Stimulated activated CD8-positive, alpha-beta memory T cell treated with anti-CD3 and anti-CD28 coated beads, Interleukin-12 subunit alpha, Interleukin-12 subunit beta, amount 100 ng/mL, for 24 hours (primary cell): ENCODE measurements around the gene ERCC6L2.

Experiments
- DNase-seq: peaks from one replicate; pipeline ENCODE4 v3.0.0-alpha.2; 2020; ENCODE audit errors: extremely low read depth

ERCC6L2 gene, protein sequence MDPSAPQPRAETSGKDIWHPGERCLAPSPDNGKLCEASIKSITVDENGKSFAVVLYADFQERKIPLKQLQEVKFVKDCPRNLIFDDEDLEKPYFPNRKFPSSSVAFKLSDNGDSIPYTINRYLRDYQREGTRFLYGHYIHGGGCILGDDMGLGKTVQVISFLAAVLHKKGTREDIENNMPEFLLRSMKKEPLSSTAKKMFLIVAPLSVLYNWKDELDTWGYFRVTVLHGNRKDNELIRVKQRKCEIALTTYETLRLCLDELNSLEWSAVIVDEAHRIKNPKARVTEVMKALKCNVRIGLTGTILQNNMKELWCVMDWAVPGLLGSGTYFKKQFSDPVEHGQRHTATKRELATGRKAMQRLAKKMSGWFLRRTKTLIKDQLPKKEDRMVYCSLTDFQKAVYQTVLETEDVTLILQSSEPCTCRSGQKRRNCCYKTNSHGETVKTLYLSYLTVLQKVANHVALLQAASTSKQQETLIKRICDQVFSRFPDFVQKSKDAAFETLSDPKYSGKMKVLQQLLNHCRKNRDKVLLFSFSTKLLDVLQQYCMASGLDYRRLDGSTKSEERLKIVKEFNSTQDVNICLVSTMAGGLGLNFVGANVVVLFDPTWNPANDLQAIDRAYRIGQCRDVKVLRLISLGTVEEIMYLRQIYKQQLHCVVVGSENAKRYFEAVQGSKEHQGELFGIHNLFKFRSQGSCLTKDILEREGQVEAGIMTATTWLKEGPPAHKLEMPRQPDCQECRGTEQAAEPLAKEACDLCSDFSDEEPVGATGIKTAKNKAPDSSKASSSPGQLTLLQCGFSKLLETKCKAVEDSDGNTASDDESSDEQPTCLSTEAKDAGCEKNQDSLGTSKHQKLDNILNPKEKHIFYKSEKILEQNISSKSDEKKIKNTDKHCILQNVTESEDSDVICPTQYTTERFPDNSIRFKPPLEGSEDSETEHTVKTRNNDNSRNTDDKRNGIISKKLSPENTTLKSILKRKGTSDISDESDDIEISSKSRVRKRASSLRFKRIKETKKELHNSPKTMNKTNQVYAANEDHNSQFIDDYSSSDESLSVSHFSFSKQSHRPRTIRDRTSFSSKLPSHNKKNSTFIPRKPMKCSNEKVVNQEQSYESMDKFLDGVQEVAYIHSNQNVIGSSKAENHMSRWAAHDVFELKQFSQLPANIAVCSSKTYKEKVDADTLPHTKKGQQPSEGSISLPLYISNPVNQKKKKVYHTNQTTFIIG (N-terminal part only)

DNA sequence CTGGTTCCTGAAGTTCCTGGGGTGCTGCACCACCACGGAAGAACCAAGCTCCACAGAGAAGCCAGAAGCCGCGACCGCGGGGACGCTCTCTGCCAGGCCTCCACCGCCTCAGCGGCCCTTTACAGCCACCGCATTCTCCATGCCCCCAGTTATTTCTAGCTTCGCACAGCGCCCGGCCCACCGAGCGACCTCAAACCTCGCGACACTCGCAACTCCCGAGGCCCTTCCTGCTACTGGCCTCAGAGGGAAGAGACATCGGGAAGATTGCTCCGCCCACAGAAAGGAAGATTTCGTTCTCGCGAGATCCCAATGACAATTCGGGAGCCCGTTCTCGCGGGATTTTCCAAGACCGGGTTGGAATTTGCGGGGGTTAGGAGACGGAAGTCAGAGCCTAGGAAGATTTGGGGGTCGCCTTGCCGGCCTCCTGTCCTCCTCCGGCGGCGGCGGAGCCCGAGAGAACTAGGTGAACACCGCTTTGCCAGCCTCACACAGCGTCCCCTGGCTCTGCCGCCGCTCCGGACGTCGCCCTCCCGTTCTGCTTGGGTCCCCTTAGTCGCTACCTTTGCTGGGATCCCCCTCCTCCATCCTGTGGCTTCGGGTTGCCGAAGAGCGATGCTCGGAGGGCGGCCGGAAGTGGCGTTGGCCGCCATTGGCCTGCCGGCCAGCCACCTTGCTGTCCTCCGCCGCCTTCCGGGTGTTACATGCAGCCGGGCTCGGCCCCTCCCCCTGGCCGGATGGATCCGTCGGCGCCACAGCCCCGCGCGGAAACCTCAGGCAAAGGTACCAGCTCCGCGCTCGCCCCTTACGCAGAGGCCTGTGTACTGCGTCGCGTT is at the start of gene ERCC6L2:
TSS of gene ERCC6L2 (plus strand) at position 387 of the 833 bp plus-strand sequence. CDS start at position 735, 348 bp downstream.
- DNase-seq, result peak; percentile 82

DNA sequence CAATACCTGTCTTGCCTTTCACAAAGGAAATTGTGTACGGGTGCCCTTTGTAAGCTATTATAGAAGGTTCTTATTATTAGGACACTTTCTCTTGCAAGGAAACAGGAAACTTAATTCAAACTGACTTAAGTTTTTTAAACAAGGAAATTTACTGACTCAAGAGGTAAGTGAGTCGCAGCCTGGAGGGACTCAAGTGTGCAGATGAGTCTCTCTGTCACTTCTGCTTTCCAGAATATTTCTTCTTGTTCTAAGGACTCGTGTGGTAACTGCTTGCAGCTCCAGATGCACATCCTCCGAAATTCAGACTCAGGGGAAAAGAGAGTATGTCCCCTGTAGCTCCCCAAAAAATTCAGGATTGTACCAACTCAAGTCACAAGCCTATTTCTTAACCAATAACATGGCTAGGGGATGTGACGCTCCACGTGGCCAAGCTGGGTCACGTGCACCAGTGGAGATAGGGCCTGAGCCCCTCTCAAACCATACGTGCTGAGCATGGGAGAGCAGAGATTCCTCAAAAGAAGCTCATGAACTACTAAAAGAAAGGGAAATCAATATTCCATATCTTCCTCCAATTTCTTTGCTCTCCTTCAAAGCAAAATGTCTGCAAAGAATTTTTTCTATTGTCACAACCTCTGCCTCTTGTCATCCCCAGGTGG is 49.2 kb upstream of the ERCC6L2 start:
- no peak for DNase-seq

DNA sequence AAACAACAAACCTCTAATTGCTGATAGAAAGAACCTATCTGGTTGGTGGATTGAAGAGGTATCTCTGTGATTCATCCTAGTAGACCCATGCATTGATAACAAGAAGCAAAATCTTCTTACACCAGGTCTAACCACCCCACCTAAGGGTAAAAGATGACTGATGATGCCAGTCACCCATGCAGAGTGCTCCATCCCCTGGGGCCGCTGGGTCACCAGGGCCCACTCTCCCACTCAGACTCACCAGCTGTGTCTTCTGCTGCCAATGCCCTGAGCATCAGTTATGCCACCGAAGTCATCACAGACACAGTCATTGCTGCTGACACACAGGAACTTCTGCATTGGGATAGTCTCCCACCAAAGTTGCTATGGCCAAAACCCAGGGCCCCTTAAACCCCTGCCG is 44.7 kb upstream of the ERCC6L2 start:
- no peak for DNase-seq

DNA sequence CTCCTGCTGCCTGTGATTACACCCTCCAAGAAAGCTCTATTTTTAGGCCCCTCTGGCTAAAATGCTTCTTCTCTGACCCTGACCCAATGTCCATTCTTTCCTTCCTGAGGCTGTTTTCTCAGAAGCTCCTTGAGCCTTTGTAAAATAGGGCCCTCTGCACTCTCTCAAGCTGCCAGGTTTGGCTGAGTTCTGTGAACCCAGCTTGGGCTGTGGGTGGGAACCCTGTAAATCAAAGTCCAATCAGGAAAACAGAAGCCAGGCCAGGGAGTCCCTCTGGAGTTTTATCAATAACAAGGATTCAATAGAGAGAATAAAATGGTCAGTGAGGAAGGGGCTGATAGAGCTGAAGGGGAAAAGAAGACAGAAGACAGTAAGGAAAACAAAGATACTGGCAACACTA is 43.7 kb upstream of the ERCC6L2 start:
- no peak for DNase-seq

DNA sequence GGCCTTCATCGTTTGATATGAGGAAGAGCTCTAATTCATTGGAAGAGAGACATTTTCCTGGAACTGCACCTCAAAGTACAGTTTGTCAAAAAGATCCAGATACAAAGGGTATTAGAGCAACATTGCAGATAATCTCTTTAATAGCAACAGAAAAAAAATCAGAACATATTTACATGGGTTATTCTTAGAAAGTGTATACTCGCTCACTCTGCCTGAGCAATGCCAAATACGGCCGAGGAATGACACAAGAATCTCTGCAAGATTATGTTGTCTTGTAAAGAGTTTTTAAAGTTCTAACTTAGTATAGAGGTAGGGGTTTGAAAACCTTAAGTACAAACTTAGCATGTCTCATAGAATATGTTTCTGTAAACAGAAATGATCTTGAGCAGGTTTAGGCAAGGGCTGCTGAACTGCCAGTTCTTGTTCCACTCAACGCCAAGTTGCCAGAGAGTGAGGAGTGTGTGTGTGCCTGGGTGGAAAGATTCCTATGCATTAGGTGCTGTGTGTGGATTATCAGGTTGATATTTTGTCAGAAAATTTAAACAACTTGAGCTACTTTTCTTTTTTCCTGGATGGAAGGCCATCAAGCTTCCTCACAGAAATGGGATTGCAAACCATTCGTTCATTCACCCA is 41.8 kb upstream of the ERCC6L2 start:
- DNase-seq, result no peak

DNA sequence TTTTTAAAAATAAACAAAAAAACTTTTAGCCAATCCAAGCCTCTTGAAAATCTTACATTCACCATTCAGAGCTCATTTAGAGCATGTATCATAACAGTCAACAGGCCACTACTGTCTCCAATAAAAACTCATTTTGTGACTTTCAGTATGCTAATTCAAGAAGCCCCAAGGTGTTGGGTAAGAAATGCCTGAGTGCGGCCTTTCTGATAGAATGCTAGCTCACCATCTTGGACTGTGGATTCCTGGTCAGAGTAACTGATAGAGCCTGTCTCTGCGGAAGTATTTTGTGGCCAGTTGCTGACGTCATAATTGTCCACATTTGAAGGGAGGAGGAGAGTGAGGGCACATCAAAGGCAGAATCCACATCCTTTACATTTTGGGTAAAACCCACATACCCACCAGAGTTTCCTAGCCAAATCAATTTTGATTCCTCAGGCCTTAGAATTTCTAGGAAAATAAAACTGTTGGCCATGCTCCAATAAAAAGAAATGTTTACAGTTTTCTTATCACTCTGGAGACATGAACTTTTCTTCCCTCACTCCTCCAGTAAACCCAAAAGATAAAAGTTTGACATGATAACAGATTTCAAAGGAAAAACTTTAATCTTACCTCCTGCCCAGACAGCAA is 41.1 kb upstream of the ERCC6L2 start:
- no peak for DNase-seq

DNA sequence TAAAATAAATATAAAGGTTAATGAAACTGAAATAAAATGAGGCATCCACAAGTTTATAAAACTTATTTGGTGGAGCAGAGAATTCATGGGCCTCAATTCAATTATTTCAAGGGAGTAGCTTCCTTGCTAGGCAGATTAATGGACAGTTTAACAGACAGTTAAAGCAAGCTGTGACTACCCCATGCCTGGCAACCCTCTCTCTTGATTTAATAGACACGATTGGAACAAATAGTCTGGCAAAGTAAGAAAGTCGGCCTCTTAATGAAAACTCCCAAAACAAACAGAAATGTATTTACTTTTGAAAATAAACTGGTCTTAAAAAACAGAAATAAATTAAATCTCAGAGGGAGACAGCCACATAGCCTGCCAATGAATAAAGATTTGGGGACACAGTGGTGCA is 40.1 kb upstream of the ERCC6L2 start:
- no peak for DNase-seq

DNA sequence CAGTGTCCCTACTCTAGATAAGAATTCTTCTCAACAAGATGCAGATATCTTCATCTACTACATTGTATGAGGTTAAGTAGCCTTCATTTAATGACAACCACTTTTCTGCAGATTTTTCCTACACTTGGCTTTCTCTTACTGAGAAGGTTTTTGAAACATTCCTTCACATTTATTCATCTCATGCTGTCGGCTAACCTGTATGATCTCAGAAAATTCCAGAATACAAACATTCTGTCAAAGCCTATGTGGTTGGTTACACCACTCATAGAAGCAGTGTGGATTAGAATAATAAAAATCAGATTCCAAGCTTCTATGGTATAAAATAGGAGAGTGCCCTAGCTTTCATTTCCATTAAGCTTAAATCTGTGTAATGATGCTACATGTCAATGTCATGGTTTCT is 39.4 kb upstream of the ERCC6L2 start:
- DNase-seq, result no peak

DNA sequence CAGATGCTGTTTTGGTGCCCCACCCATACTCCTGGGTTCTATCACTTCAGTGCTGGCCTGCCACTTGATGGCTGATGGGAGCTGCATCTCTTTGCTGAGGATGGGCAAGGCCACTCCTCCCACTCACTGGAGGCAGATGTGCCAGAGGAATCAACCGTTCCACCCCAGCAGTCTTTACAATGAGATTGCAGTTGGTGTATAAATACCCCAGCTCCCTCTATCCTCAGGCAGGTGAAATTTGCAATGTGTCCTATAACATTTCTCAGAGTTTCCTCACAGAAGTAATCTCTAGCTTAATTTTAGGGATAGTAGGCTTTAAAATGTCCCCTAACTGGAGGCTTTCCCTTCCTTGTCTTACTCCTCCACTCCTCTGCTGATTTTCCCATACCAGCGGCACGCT is 36.5 kb upstream of the ERCC6L2 start:
- DNase-seq, result no peak

DNA sequence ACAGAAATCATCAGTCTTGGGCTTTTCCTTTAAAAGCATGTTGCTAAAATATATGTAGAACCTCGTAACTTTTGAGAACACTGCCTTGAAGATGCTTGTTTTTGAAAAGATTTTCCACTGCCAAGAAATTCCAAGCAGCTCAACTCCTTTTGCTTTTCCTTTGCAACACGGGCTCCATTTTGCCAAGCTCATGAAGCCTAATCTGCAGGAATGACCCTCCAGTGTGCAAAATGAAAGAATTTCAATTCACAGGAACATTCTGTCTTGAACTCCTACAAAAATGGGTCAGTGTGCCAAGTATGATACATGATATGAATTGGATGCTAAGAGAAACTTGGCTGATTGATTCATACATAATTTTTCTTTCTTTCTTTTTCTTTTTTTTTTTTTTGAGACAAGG is 35.4 kb upstream of the ERCC6L2 start:
- no peak for DNase-seq

DNA sequence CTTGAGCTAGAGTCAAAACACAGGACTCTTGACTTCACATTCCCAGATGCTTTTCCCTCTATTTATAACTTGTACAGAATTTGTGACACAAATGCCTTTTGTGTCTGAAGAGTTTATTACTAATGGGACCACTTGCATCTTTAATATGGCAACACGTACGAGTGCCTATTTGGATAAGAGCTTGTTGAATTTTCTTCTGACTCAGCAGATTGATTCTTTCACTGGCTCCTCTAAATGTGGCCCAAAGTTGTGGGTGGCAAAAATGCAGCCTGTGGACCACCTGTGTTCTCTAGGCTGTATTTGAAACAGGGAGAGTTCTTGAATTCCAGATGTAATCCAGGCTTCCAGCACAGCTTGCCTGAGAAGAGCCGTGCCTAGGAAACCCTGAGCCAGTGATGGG is 34.1 kb upstream of the ERCC6L2 start:
- no peak for DNase-seq

DNA sequence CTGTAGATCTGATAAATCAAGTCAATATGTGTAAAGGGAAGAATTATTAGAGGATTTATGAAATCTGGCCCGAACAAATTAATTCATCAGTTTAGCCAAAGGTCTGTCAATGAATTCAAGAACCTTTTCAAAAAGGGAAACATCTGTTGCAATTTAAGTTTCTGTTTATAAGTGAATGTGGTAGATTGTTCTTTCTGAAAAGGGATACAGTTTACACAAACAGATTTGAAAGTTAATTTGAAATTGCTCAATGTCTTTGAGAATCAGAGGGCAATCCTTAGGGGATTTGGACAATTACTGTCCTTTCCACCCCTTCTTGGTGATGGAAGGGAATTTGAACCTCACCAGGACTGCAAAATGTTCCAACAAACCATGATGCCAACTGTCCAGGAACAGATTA is 29.7 kb upstream of the ERCC6L2 start:
- no peak for DNase-seq

DNA sequence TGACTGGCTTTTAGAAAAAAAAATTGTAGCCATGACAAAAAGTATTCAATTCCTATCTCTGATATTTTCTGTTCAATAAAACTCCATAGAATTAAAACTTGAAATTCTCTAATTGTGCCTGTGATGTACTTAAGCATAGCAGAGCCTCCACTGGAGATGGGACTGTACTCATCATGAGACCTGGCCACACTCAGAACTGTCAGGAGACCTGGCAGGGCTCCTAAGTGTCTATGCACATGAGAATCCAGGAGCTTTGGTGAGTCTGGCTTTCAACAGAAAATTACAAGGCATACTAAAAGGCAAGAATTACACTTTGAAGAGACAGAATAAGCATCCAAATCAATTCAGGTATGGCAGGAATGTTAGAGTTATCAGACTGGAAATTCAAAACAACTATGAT is 26.7 kb upstream of the ERCC6L2 start:
- no peak for DNase-seq

DNA sequence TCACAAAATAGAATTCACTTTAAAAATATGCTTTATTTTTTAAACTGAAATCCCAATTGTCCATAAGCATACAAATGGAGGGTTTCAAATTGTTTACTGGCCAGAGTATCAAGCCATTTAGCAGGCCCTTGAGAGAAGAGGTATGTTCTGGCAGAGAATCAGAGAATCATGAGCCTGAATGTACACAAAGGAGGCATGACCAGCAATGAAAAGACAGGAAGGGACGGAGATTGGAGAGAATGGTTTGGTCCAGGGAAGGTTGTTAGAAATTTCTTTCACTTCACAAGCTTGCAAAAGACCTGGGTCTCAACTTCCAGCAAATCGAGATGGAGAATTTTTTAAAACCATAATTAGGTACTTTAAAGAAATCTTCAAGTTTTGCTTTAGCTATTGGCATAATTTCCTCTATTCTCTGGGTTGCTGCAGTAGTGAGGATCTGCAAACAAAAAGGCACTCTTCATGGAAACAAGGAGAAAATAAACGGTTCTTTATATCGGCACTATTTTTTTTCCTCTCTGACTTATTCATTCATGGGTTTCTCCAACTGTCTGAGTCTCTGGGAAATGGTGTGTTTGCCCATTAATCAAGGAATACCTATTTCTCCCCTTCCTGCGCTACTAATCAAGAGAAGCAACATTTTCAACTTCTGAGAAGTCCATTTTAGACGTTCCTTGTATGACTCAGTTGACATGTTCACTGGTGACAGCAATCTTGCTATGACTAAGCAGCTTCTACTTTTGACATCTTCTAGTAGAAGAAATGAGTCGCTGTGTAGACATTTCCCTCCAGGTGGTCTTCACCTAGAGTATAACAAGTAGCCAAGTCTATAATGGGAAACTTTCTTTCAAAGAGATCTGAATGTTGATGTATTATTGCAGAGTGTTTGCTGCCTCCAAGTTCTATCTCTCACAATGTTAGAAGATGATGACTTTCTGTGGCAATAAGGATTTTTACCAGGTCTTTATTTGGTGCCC is 23.1 kb upstream of the ERCC6L2 start:
- no peak for DNase-seq

DNA sequence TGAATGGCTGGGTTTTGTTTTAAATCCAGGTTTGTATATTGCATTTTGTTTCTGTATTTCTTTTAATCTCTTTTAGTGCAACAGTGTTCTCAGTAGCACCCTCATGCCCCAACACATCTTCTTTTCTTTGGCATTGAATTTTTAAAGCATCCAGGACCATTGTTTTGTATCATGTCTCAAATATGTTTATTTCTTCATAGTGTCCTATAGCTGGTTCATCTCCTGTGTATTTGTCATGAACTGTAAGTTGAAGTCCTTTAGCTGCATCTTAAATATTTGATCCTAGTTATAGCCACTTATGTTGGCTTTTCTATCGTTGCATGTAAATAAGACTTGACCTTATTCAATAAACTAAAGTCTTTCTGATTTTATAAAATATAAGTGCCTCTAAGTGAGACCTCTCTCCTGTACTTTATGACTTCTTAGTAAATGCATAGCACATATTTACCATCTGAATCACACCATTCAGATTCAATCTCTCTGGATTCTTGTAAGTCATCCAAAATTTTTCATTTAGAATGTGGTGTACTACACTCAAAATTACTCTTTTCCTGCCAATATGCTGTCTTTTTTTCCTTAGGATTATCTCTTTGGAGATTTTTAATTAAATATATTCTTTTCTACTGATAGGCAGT is 21.0 kb upstream of the ERCC6L2 start:
- DNase-seq, result no peak

DNA sequence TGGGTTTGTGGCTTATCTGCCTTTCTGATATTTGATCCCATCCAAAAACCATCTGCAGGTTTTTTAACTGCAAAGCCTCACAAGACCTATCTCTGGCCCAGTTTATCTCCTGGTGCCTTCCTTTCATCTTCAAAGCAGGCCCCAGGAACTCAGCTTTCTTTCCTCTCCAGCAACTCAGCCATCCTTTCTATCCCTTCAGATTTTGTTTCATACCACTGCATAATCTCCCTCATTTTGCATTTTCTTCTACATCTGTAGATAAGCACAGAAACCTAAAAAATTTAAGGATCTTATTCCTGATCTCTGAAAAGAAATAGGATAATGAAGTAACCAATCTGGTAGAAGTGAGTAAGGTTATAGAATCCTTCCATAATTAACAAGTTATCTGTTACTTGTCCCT is 19.5 kb upstream of the ERCC6L2 start:
- no peak for DNase-seq

DNA sequence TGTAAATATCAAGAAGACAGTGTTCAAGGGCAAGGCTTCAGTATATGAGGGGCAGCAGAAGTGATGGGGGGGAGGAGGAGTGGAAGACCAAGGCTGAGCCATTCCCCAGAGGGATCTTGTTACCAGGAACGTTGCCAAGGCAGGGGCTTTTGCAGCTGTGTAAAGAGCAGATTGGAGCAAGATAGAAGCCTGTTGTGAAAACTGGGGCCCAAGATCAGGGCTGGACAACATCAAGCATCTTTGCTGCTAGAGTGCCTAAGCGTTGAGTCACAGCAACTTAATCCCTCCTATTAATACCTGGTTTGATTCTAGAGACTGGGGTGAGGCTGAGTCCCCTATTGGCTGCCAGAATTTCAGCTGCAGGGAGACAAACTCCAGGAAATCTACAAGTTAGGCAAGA is 18.4 kb upstream of the ERCC6L2 start:
- DNase-seq, result no peak

DNA sequence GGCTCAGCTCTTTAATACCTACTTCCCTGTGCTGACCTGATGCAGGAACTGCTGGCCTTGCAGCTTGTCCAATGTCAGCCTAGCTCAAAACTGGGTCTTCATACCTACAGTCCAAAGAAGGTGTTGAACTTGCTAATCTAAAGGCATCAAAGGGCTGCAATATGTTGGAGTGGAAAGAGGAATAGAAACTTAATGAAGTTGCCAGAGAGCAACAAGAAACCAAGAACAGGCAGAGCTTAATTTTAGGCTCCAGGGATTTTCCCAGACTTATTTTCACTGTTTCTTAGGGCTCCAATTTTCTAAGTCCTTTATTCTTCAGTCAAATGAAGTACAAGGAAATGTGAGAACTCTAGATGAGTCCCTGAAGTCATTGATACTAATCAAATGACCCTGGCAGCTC is 17.6 kb upstream of the ERCC6L2 start:
- no peak for DNase-seq
